NB4 (cell line): ENCODE measurements around the gene CPXM2.

ENCODE experiments used
- MAX ChIP-seq: IDR thresholded peaks from 2 replicates; pipeline ENCODE4 v1.6.1; 2011; ENCODE audit warnings: low read depth, low read length
- MYC ChIP-seq: IDR thresholded peaks from 2 replicates; pipeline ENCODE4 v1.6.1; 2011; ENCODE audit warnings: low read depth, low read length
- POLR2A ChIP-seq: IDR thresholded peaks from 2 replicates; pipeline ENCODE4 v1.6.1; 2011; ENCODE audit warnings: mild to moderate bottlenecking; ENCODE audit not compliant: insufficient read length; ENCODE audit errors: extremely low read depth
- TF ChIP-seq, protein P1 (sequence below): IDR thresholded peaks from one replicate; pipeline ENCODE4 v1.5.1; 2012; ENCODE audit warnings: low read depth, low read length

GRCh38 chr10:123777881-123778280 lies 113.7 kb downstream of the CPXM2 start:
- TF ChIP-seq POLR2A (no peak), MAX (no peak), MYC (no peak)
- TF ChIP-seq, protein P1, sequence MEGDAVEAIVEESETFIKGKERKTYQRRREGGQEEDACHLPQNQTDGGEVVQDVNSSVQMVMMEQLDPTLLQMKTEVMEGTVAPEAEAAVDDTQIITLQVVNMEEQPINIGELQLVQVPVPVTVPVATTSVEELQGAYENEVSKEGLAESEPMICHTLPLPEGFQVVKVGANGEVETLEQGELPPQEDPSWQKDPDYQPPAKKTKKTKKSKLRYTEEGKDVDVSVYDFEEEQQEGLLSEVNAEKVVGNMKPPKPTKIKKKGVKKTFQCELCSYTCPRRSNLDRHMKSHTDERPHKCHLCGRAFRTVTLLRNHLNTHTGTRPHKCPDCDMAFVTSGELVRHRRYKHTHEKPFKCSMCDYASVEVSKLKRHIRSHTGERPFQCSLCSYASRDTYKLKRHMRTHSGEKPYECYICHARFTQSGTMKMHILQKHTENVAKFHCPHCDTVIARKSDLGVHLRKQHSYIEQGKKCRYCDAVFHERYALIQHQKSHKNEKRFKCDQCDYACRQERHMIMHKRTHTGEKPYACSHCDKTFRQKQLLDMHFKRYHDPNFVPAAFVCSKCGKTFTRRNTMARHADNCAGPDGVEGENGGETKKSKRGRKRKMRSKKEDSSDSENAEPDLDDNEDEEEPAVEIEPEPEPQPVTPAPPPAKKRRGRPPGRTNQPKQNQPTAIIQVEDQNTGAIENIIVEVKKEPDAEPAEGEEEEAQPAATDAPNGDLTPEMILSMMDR = no peak
